ENCODE measurements around the gene LMF1.
"Not testable (repeated sequence)": the region's sequence is repeated elsewhere in the genome, so short reads cannot be mapped to it uniquely, and the experiment has no call there.

The LMF1 gene

GRCh38 chr16:820748-821147 lies 150.0 kb downstream of the LMF1 start:
- no peak overlapping the region for H3K27ac ChIP-seq (ENCODE audit: low read depth, low read length)
- H4K20me1 ChIP-seq (ENCODE audit: control insufficient read depth, insufficient read depth, low read depth, low read length): no peaks in the 10 kb centered on the region
- peaks cover 14% of the 10 kb centered on the region for H3K4me1 ChIP-seq (ENCODE audit: control insufficient read depth, low read length)
- H3K27me3 ChIP-seq (ENCODE audit: control insufficient read depth, low read length): peaks cover 10% of the 10 kb centered on the region
- no peaks in the 10 kb centered on the region for H3K79me2 ChIP-seq (ENCODE audit: control insufficient read depth, low read length)
- H3K9me2 ChIP-seq (replicated peaks; ENCODE audit: control insufficient read depth, low read length): no peaks in the 10 kb centered on the region
- H3F3A ChIP-seq (ENCODE audit: control insufficient read depth, insufficient read depth): no peaks in the 10 kb centered on the region
- H3K9me3 ChIP-seq (ENCODE audit: control insufficient read depth, insufficient read depth, low read length): peaks cover 6% of the 10 kb centered on the region; the same call in 1 of the 2 replicates
- no peak overlapping the region for H3K4me2 ChIP-seq (ENCODE audit: low read length)
- TF ChIP-seq CTCF (IDR thresholded peaks at IDR 0.05; ENCODE audit: low read depth, low read length, poor library complexity, severe bottlenecking): no peak
- no peak for TF ChIP-seq EZH2phosphoT487 (IDR thresholded peaks at IDR 0.05; ENCODE audit: borderline replicate concordance, low read length)
- no peak overlapping the region for H3K4me3 ChIP-seq (ENCODE audit: low read length)
- no peaks in the 10 kb centered on the region for H3K36me3 ChIP-seq (ENCODE audit: control insufficient read depth, low read length)

GRCh38 chr16:820044-820408 lies 150.8 kb downstream of the LMF1 start:
- H3K9me3 ChIP-seq (ENCODE audit: control insufficient read depth, insufficient read depth, low read length); H3K79me2 ChIP-seq (ENCODE audit: control insufficient read depth, low read length); H3K27ac ChIP-seq (ENCODE audit: low read depth, low read length); H3K36me3 ChIP-seq (ENCODE audit: control insufficient read depth, low read length); H3K9me2 ChIP-seq (replicated peaks; ENCODE audit: control insufficient read depth, low read length); H3F3A ChIP-seq (ENCODE audit: control insufficient read depth, insufficient read depth); H4K20me1 ChIP-seq (ENCODE audit: control insufficient read depth, insufficient read depth, low read depth, low read length): not testable (repeated sequence)
- H3K27me3 ChIP-seq (ENCODE audit: control insufficient read depth, low read length): peaks cover 10% of the 10 kb centered on the region
- H3K4me1 ChIP-seq (ENCODE audit: control insufficient read depth, low read length): peaks cover 14% of the 10 kb centered on the region
- 0 out of 2 replicates have a peak overlapping the region, but pooled peaks have one; percentile 10 for H3K4me3 ChIP-seq (ENCODE audit: low read length)
- peak overlapping the region; percentile 40 for H3K4me2 ChIP-seq (ENCODE audit: low read length)

GRCh38 chr16:819336-820043 lies 151.3 kb downstream of the LMF1 start:
- TF ChIP-seq EZH2phosphoT487 (IDR thresholded peaks at IDR 0.05; ENCODE audit: borderline replicate concordance, low read length) (no peak), CTCF (IDR thresholded peaks at IDR 0.05; ENCODE audit: low read depth, low read length, poor library complexity, severe bottlenecking) (no peak)
- H3K27me3 ChIP-seq (ENCODE audit: control insufficient read depth, low read length): peaks cover 10% of the 10 kb centered on the region
- peaks cover 14% of the 10 kb centered on the region for H3K4me1 ChIP-seq (ENCODE audit: control insufficient read depth, low read length)
- H3F3A ChIP-seq (ENCODE audit: control insufficient read depth, insufficient read depth): no peaks in the 10 kb centered on the region
- H3K4me3 ChIP-seq (ENCODE audit: low read length): 0 out of 2 replicates have a peak overlapping the region, but pooled peaks have one; percentile 10
- no peaks in the 10 kb centered on the region for H3K79me2 ChIP-seq (ENCODE audit: control insufficient read depth, low read length)
- no peaks in the 10 kb centered on the region for H3K9me2 ChIP-seq (replicated peaks; ENCODE audit: control insufficient read depth, low read length)
- H4K20me1 ChIP-seq (ENCODE audit: control insufficient read depth, insufficient read depth, low read depth, low read length): no peaks in the 10 kb centered on the region
- H3K36me3 ChIP-seq (ENCODE audit: control insufficient read depth, low read length): no peaks in the 10 kb centered on the region
- H3K4me2 ChIP-seq (ENCODE audit: low read length): peak overlapping the region; percentile 40
- H3K27ac ChIP-seq (ENCODE audit: low read depth, low read length): no peak overlapping the region
- H3K9me3 ChIP-seq (ENCODE audit: control insufficient read depth, insufficient read depth, low read length): peaks cover 6% of the 10 kb centered on the region; the same call in 1 of the 2 replicates

- Histone ChIP-seq H3K9me2 (replicated peaks; ENCODE audit: control insufficient read depth, low read length) (no peaks in the 10 kb centered on the region), H3K36me3 (ENCODE audit: control insufficient read depth, low read length) (no peaks in the 10 kb centered on the region), H3K9me3 (ENCODE audit: control insufficient read depth, insufficient read depth, low read length) (peaks cover 6% of the 10 kb centered on the region; the same call in 1 of the 2 replicates), H4K20me1 (ENCODE audit: control insufficient read depth, insufficient read depth, low read depth, low read length) (no peaks in the 10 kb centered on the region), H3K79me2 (ENCODE audit: control insufficient read depth, low read length) (no peaks in the 10 kb centered on the region), H3K4me3 (ENCODE audit: low read length) (no peak overlapping the region), H3K4me1 (ENCODE audit: control insufficient read depth, low read length) (peaks cover 14% of the 10 kb centered on the region), H3F3A (ENCODE audit: control insufficient read depth, insufficient read depth) (no peaks in the 10 kb centered on the region), H3K4me2 (ENCODE audit: low read length) (no peak overlapping the region), H3K27me3 (ENCODE audit: control insufficient read depth, low read length) (peaks cover 10% of the 10 kb centered on the region), H3K27ac (ENCODE audit: low read depth, low read length) (no peak overlapping the region)
- TF ChIP-seq CTCF (IDR thresholded peaks at IDR 0.05; ENCODE audit: low read depth, low read length, poor library complexity, severe bottlenecking) (no peak), EZH2phosphoT487 (IDR thresholded peaks at IDR 0.05; ENCODE audit: borderline replicate concordance, low read length) (no peak)
These were observed 152.2 kb downstream of the LMF1 start for GRCh38 chr16:818592-818991.

All from DOHH2 (cell line).